K562 (cell line): ENCODE data around the gene ALDH1A3. TPM values are rescaled to one million over a fixed set of nuclear protein-coding genes. Genes with fewer than 3 reads are reported as not detected.

ENCODE experiments used
- CCNT2 ChIP-seq: IDR thresholded peaks from 2 replicates; pipeline ENCODE4 v1.6.1; 2011; ENCODE audit warnings: borderline replicate concordance, low read depth, mild to moderate bottlenecking, moderate library complexity, mixed read lengths, low read length; ENCODE audit not compliant: insufficient read length; ENCODE audit errors: extremely low read depth
- TRIM24 ChIP-seq, 2 experiments: fragments of 450-650 bp; IDR thresholded peaks; 2 replicates each; pipeline ENCODE4 v1.6.1; 2016
- ZNF3 ChIP-seq: fragments of 250-450 bp; sonication (Bioruptor Pico); IDR thresholded peaks from 2 replicates; pipeline ENCODE4 v1.5.0; 2021; ENCODE audit warnings: mild to moderate bottlenecking, moderate library complexity
- polyA plus RNA-seq, 8 experiments: library from polyadenylated mRNA; depleted of rRNA in 4 of 8; stranded (reverse) in 5 of 8; unstranded in 3 of 8; fragments of >200 nt; fragmentation: Nextera tagmentation in 2 of 8; fragmentation: Illumina TruSeq in 1 of 8; extraction: Ambion mirVana in 2 of 8; extraction: Trizol in 1 of 8; gene quantifications; 2 replicates each; pipeline versions ENCODE4 v1.2.1 to v1.2.3, GENCODE V29; 2011 to 2014; ENCODE audit warnings: inconsistent platforms in 1 of 8, missing spikeins in 1 of 8
- total RNA-seq, 7 experiments: library from RNA; depleted of rRNA in 6 of 7; stranded (reverse); fragments of >200 nt in 6 of 7; fragmentation: Illumina TruSeq in 2 of 7; extraction: Trizol in 2 of 7; gene quantifications; 2 replicates each; pipeline versions ENCODE4 v1.2.1 to v1.2.3, GENCODE V29; 2011 to 2021; ENCODE audit warnings: low replicate concordance in 1 of 7
- TF ChIP-seq, protein P1 (sequence below): sonication (generic); formaldehyde crosslinking; IDR thresholded peaks from 2 replicates; pipeline ENCODE4 v1.8.1; 2023; ENCODE audit warnings: missing genetic modification reagents, mild to moderate bottlenecking, borderline replicate concordance
- TF ChIP-seq, protein P2 (sequence below), 2 experiments: fragments of 250-450 bp in 1 of 2; fragments of 450-650 bp in 1 of 2; sonication (Bioruptor Pico) in 1 of 2; IDR thresholded peaks; 2 replicates each; pipeline versions ENCODE4 v1.6.1 to v1.8.0; 2016 to 2021; ENCODE audit warnings: mild to moderate bottlenecking in 2 of 2, moderate library complexity in 2 of 2, missing compliant biosample characterization in 1 of 2, missing genetic modification characterization in 1 of 2

ALDH1A3 gene
- total and polyA plus RNA-seq, 9 of the 15 experiments (the other 6 are each of a cell fraction or from before 2014, with no cell fraction given): 0.38 TPM; not detected in 8

DNA sequence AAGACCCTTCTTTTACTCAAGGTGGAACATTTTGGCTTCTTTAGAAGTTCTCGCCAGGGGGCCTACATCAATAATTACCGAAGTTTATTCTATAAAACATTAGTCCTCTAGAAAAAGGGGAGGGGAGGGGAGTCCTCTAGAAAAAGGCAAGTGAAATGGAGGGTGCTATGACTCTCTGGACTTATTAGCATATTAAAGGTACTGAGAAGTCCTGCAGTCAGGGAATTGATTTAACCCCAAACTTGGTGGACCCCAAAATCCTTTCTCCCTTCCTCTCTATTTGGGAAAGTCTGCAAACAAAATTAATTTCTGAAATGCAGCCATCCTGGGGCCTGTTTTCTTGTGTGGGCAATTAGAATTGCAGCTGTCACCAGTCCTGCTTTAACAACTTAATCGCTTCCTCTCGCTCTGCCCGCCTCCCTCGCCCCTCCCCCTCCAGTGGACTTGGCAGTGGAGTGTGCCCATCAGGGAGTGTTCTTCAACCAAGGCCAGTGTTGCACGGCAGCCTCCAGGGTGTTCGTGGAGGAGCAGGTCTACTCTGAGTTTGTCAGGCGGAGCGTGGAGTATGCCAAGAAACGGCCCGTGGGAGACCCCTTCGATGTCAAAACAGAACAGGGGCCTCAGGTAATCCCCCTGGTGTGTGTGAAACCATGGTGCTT, 20.6 kb downstream of the ALDH1A3 start (continued):
- TF ChIP-seq, protein P1, sequence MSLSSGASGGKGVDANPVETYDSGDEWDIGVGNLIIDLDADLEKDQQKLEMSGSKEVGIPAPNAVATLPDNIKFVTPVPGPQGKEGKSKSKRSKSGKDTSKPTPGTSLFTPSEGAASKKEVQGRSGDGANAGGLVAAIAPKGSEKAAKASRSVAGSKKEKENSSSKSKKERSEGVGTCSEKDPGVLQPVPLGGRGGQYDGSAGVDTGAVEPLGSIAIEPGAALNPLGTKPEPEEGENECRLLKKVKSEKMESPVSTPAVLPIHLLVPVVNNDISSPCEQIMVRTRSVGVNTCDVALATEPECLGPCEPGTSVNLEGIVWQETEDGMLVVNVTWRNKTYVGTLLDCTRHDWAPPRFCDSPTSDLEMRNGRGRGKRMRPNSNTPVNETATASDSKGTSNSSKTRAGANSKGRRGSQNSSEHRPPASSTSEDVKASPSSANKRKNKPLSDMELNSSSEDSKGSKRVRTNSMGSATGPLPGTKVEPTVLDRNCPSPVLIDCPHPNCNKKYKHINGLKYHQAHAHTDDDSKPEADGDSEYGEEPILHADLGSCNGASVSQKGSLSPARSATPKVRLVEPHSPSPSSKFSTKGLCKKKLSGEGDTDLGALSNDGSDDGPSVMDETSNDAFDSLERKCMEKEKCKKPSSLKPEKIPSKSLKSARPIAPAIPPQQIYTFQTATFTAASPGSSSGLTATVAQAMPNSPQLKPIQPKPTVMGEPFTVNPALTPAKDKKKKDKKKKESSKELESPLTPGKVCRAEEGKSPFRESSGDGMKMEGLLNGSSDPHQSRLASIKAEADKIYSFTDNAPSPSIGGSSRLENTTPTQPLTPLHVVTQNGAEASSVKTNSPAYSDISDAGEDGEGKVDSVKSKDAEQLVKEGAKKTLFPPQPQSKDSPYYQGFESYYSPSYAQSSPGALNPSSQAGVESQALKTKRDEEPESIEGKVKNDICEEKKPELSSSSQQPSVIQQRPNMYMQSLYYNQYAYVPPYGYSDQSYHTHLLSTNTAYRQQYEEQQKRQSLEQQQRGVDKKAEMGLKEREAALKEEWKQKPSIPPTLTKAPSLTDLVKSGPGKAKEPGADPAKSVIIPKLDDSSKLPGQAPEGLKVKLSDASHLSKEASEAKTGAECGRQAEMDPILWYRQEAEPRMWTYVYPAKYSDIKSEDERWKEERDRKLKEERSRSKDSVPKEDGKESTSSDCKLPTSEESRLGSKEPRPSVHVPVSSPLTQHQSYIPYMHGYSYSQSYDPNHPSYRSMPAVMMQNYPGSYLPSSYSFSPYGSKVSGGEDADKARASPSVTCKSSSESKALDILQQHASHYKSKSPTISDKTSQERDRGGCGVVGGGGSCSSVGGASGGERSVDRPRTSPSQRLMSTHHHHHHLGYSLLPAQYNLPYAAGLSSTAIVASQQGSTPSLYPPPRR (CRISPR knock-in tag): no peak
- TF ChIP-seq ZNF3 (CRISPR knock-in tag) (no peak), TRIM24 (IDR thresholded peaks at IDR 0.05) (no peak), CCNT2 (no peak)
- TF ChIP-seq, protein P2, sequence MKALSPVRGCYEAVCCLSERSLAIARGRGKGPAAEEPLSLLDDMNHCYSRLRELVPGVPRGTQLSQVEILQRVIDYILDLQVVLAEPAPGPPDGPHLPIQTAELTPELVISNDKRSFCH (CRISPR knock-in tag; IDR thresholded peaks at IDR 0.05): no peak
- TF ChIP-seq, protein P2 (tag; IDR thresholded peaks at IDR 0.05): no peak
- TF ChIP-seq, all 486 proteins: peak for 2
